Measurements from ENCODE around the gene BAZ2B.

GRCh38 chr2:159300586-159300985 is 315.8 kb downstream of the BAZ2B start:
- no peak for TF ChIP-seq CTCF (IDR thresholded peaks at IDR 0.05)
- no peak for TF ChIP-seq POLR2A (IDR thresholded peaks at IDR 0.05)

Data from lower leg skin (tissue), 3 donors.